Sigmoid colon (tissue), 4 donors: ENCODE data around the gene RITA1.

ENCODE experiments used
- EP300 ChIP-seq, 4 donors: sonication (generic); formaldehyde crosslinking; IDR thresholded peaks; one replicate each; pipeline ENCODE4 v1.6.1; 2017; ENCODE audit warnings: antibody characterized with exemption in 4 of 4
- POLR2A ChIP-seq, 2 donors: fragments of 450-650 bp; IDR thresholded peaks; one replicate each; pipeline ENCODE4 v1.6.1; 2016; ENCODE audit warnings: antibody characterized with exemption in 2 of 2, mild to moderate bottlenecking in 2 of 2, moderate library complexity in 2 of 2
- TF ChIP-seq, protein P1 (sequence below), 4 experiments: fragments of 450-650 bp in 3 of 4; fragments of 200-600 bp in 1 of 4; IDR thresholded peaks; one replicate each; pipeline ENCODE4 v1.5.1; 2016 to 2019; ENCODE audit warnings: antibody characterized with exemption in 4 of 4, mild to moderate bottlenecking in 3 of 4, moderate library complexity in 2 of 4

DNA sequence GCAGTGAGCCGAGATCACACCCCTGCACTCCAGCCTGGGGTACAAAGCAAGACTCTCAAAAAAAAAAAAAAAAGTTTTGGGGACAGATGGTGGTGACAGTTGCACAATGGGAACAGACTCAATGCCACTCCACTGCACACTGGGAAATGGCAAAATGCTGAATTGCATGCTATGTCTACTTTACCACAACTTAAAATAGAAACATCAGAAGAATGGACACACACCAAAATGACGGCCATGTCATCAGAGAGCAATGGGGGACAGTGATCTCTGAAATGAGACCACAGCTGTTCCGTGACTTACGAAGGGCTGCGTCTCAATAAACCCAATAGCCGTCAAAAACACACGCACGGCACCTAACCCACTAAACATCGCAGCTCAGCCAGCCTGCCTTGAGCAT lies 14.0 kb upstream of the RITA1 start:
- TF ChIP-seq POLR2A (IDR thresholded peaks at IDR 0.05), result no peak
- TF ChIP-seq, protein P1, sequence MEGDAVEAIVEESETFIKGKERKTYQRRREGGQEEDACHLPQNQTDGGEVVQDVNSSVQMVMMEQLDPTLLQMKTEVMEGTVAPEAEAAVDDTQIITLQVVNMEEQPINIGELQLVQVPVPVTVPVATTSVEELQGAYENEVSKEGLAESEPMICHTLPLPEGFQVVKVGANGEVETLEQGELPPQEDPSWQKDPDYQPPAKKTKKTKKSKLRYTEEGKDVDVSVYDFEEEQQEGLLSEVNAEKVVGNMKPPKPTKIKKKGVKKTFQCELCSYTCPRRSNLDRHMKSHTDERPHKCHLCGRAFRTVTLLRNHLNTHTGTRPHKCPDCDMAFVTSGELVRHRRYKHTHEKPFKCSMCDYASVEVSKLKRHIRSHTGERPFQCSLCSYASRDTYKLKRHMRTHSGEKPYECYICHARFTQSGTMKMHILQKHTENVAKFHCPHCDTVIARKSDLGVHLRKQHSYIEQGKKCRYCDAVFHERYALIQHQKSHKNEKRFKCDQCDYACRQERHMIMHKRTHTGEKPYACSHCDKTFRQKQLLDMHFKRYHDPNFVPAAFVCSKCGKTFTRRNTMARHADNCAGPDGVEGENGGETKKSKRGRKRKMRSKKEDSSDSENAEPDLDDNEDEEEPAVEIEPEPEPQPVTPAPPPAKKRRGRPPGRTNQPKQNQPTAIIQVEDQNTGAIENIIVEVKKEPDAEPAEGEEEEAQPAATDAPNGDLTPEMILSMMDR (IDR thresholded peaks at IDR 0.05), result no peak
- no peak for TF ChIP-seq EP300 (IDR thresholded peaks at IDR 0.05)
